ENCODE data around the gene CADPS.

CADPS gene

DNA sequence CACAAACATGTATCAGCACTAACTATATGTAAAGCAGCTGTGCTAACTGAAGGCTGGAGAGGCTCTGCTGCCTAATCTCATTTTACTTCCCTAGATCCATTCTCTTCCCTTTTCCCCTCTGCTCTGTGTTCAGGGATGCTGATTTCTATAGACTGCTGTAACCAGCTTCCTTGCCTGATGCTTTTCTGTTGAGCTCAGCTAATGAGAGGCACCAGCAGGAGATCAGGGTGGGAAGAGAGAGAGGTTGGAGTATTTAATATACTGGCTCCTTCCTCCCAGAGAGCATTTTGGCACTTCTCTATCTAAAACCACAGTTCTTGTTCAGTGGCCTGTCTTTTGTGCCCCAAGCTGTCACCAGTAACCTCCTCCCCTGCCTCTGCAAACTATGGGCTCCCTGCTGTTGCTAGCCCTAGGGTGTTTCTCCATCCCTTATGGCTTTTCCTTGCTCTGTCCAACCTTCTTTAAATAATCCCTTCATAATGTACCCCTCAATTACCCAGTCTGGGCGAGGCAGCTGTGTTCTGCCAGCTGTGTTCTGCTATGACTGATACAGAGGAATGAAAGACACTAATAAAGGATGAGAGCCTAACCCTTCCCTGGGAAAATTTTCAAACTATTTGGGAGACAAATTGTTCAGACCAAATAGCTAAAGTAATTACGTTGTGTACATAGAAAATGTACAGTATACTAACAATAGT, 69.5 kb downstream of the CADPS start:
- Mint-ChIP-seq H3K27me3 (peaks cover 2% of the 10 kb centered on the region), H3K27ac (no peak overlapping the region), H3K4me3 (no peak overlapping the region), H3K9me3 (no peaks in the 10 kb centered on the region), H3K4me1 (no peaks in the 10 kb centered on the region), H3K36me3 (ENCODE audit: low read depth) (no peaks in the 10 kb centered on the region)
- DNase-seq: no peak
- ATAC-seq: no peak

- no peak for DNase-seq
- no peak overlapping the region for H3K4me3 Mint-ChIP-seq
- H3K4me1 Mint-ChIP-seq: no peaks in the 10 kb centered on the region
- no peak for ATAC-seq
- no peaks in the 10 kb centered on the region for H3K9me3 Mint-ChIP-seq
- no peaks in the 10 kb centered on the region for H3K36me3 Mint-ChIP-seq (ENCODE audit: low read depth)
- no peak overlapping the region for H3K27ac Mint-ChIP-seq
- H3K27me3 Mint-ChIP-seq: peaks cover 2% of the 10 kb centered on the region
These were observed 70.1 kb downstream of the CADPS start for GRCh38 chr3:62805106-62805505.

DNA sequence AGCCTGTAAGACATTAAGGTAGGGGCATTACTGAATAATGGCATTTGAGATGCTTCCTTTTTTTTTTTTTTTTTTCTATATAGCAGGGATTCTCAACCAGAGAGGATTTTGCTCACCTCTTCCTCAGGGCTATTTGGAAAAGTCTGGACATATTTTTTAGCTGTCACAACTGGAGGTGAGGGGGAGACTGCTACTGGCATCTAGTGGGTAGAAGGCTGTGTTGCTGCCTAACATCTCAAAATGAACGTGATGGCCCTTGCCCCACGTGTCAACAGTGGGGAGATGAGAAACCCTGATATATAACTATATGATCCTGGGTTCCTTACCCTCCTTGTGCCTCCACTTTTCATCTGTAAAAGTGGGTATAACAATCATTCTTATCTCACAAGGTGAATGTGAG, 71.9 kb downstream of the CADPS start:
- ATAC-seq (no peak), DNase-seq (no peak)
- Mint-ChIP-seq H3K4me1 (no peaks in the 10 kb centered on the region), H3K9me3 (no peaks in the 10 kb centered on the region), H3K36me3 (ENCODE audit: low read depth) (no peaks in the 10 kb centered on the region), H3K27me3 (no peaks in the 10 kb centered on the region), H3K27ac (no peak overlapping the region), H3K4me3 (no peak overlapping the region)

DNA sequence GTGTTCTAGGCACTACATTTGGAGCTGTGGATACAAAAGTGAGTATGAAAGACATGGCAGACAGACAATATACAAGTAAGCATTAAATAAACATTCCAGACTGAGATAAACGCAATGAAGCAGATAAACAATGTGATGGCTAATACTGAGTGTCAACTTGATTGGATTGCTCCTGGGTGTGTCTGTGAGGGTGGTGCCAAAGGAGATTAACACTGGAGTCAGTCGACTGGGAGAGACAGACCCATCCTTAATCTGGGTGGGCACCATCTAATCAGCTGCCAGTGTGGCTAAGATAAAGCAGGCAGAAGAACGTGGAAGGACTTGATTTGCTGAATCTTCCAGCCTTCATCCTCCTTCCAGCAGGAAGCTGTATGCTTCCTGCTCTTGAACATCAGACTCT, 77.2 kb downstream of the CADPS start:
- no peak for ATAC-seq

DNA sequence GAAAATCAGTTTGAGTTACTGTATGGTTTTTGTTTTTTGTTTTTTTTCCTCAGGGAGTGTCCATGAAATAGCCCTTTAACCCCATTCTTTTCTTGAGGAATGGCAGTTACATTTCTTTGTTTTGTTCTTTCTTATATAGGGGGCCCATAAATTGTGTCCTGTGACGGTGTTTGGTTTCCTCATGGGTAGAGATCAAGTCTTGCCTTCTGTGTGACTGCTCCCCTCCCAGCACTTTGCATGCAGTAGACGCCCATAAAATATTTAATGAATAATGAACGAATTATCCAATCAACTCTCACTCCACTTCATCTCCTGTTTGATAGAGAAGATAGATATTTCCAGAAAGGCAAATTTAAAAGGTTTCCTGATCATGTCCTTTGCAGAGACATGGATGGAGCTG, 78.1 kb downstream of the CADPS start:
- no peaks in the 10 kb centered on the region for H3K27me3 Mint-ChIP-seq
- H3K4me1 Mint-ChIP-seq: no peaks in the 10 kb centered on the region
- H3K4me3 Mint-ChIP-seq: no peak overlapping the region
- H3K9me3 Mint-ChIP-seq: no peaks in the 10 kb centered on the region
- no peak for ATAC-seq
- DNase-seq: no peak
- no peaks in the 10 kb centered on the region for H3K36me3 Mint-ChIP-seq (ENCODE audit: low read depth)
- H3K27ac Mint-ChIP-seq: no peak overlapping the region

More for the DNA sequence above, 77.2 kb downstream of the CADPS start:
- Mint-ChIP-seq H3K9me3 (no peaks in the 10 kb centered on the region), H3K27ac (no peak overlapping the region), H3K36me3 (ENCODE audit: low read depth) (no peaks in the 10 kb centered on the region), H3K4me1 (no peaks in the 10 kb centered on the region), H3K27me3 (no peaks in the 10 kb centered on the region), H3K4me3 (no peak overlapping the region)
- no peak for DNase-seq

GRCh38 chr3:62795978-62796657, 79.1 kb downstream of the CADPS start:
- no peak for DNase-seq
- no peak overlapping the region for H3K27ac Mint-ChIP-seq
- H3K4me1 Mint-ChIP-seq: no peaks in the 10 kb centered on the region
- no peak overlapping the region for H3K4me3 Mint-ChIP-seq
- H3K27me3 Mint-ChIP-seq: no peaks in the 10 kb centered on the region
- no peak for ATAC-seq
- no peaks in the 10 kb centered on the region for H3K36me3 Mint-ChIP-seq (ENCODE audit: low read depth)
- H3K9me3 Mint-ChIP-seq: no peaks in the 10 kb centered on the region

DNA sequence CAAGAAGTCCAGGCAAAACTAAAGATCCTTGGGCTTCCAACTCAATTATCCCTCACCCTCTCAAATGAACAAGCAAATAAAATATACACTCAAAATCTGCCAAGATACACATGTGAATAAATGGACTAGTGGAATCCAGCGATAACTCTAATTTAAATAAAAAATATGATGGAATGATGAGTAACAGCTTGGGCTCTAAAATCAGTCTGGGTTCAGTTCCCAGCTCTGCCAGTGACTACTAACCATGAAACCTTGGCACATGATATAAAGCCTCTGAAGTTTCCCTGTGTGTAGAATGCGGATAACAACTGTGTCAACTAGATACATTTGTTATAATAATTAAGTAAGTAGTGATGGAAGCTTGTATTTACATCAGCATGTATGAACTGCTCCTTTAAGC, 81.3 kb downstream of the CADPS start:
- H3K36me3 Mint-ChIP-seq (ENCODE audit: low read depth): no peaks in the 10 kb centered on the region
- H3K4me3 Mint-ChIP-seq: no peak overlapping the region
- H3K4me1 Mint-ChIP-seq: no peaks in the 10 kb centered on the region
- H3K27ac Mint-ChIP-seq: no peak overlapping the region
- DNase-seq: no peak
- no peaks in the 10 kb centered on the region for H3K9me3 Mint-ChIP-seq
- no peaks in the 10 kb centered on the region for H3K27me3 Mint-ChIP-seq
- ATAC-seq: no peak

DNA sequence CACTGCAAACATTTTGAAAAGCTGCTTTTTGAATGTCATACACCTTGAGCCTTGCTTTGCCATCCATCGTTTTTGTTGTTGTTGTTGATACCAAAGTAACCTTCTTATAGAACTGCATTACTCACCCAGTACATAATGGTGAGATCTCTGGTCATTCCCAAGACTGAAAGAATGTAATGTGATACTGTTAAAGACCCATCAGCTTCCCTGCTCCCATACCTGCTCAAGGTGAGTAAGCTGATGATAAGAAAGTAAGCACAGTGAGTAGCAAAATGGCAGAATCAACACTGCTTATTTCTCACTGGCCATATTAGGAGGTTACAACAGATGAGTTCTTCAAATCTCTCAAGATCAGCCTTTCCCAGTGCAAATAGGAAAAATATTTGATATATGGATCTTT, 89.8 kb downstream of the CADPS start:
- no peak for ATAC-seq
- Mint-ChIP-seq H3K4me3 (no peak overlapping the region), H3K27me3 (no peaks in the 10 kb centered on the region), H3K9me3 (no peaks in the 10 kb centered on the region), H3K4me1 (no peaks in the 10 kb centered on the region), H3K27ac (no peak overlapping the region), H3K36me3 (ENCODE audit: low read depth) (no peaks in the 10 kb centered on the region)
- no peak for DNase-seq

DNA sequence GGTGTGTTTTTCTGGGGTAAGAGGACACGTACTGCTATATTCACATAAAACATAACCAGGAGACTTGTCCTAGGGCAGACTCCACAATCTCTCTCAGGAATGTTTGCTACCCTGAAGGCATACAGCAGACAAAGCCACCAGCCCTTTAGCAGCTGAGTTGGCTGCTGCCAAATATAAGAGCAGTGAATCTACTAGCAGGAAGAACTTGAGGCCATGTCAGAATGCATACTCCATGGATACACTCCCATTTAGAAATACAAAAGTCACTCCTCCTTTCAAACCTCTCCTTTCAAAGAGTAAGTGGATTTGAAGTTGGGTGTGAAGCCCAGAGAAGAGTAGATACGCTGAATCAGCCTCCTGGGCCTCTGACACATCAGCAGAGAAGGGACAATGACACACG, 94.1 kb downstream of the CADPS start:
- Mint-ChIP-seq H3K4me3 (no peak overlapping the region), H3K9me3 (peaks cover 3% of the 10 kb centered on the region), H3K36me3 (ENCODE audit: low read depth) (no peaks in the 10 kb centered on the region)

GRCh38 chr3:62777674-62778073, 97.5 kb downstream of the CADPS start:
- H3K27ac Mint-ChIP-seq: no peak overlapping the region
- no peak overlapping the region for H3K4me3 Mint-ChIP-seq
- H3K4me1 Mint-ChIP-seq: no peaks in the 10 kb centered on the region
- DNase-seq (no peak), ATAC-seq (no peak)
- no peaks in the 10 kb centered on the region for H3K27me3 Mint-ChIP-seq
- peaks cover 6% of the 10 kb centered on the region for H3K9me3 Mint-ChIP-seq
- no peaks in the 10 kb centered on the region for H3K36me3 Mint-ChIP-seq (ENCODE audit: low read depth)

More for the DNA sequence above, 94.1 kb downstream of the CADPS start:
- ATAC-seq (no peak), DNase-seq (no peak)
- Mint-ChIP-seq H3K27me3 (no peaks in the 10 kb centered on the region), H3K27ac (no peak overlapping the region), H3K4me1 (no peaks in the 10 kb centered on the region)

DNA sequence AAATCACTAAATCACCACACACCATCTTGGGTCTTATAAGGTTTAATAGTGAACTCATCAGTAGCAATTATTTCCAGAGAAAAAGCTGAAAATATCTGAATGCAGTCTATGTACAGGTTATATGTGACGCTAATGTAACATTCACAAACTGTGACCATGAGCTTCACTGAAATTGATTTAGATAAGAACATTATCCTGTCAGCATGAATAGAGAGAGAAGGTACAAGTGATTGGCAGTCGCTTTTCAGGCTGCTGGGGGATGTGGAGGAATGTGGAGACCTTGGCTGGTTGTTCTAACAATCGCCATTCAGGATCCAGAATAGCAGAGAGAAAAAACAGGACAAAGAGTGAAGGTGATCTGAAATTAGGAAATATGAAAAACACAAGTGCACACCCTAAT, 98.1 kb downstream of the CADPS start:
- Mint-ChIP-seq H3K27ac (no peak overlapping the region), H3K4me1 (no peaks in the 10 kb centered on the region), H3K9me3 (peaks cover 6% of the 10 kb centered on the region), H3K4me3 (no peak overlapping the region), H3K36me3 (ENCODE audit: low read depth) (no peaks in the 10 kb centered on the region), H3K27me3 (no peaks in the 10 kb centered on the region)
- ATAC-seq: no peak
- DNase-seq: no peak

GRCh38 chr3:62774221-62774620, 101.0 kb downstream of the CADPS start:
- Mint-ChIP-seq H3K9me3 (peaks cover 14% of the 10 kb centered on the region), H3K4me3 (no peak overlapping the region), H3K27ac (no peak overlapping the region), H3K27me3 (peaks cover 2% of the 10 kb centered on the region), H3K4me1 (no peaks in the 10 kb centered on the region), H3K36me3 (ENCODE audit: low read depth) (no peaks in the 10 kb centered on the region)
- no peak for ATAC-seq
- DNase-seq: no peak

- no peaks in the 10 kb centered on the region for H3K4me1 Mint-ChIP-seq
- DNase-seq: no peak
- no peak for ATAC-seq
- no peak overlapping the region for H3K4me3 Mint-ChIP-seq
- H3K9me3 Mint-ChIP-seq: peaks cover 11% of the 10 kb centered on the region
- no peaks in the 10 kb centered on the region for H3K36me3 Mint-ChIP-seq (ENCODE audit: low read depth)
- peaks cover 2% of the 10 kb centered on the region for H3K27me3 Mint-ChIP-seq
- H3K27ac Mint-ChIP-seq: no peak overlapping the region
These were observed 103.7 kb downstream of the CADPS start for GRCh38 chr3:62771331-62772072.

DNA sequence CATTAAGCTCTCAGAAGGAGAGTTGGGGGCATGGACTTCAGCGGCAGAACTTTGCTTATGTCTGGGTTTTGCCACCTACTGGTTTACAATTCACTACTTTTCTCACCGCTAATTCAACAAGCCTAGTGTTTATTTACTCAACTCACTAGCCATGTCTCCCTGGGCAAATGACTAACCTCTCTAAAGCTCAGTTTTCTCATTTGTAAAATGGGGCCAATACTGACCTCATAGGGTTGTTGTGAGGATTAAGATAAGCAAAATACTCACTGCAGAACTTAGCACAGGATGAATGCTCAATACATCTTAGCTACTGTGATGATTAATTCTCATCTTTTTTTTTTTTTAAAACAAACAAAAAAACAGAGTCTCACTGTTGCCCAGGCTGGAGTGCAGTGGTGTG, 106.3 kb downstream of the CADPS start:
- DNase-seq (no peak), ATAC-seq (no peak)
- H3K27ac Mint-ChIP-seq: no peak overlapping the region
- no peaks in the 10 kb centered on the region for H3K4me1 Mint-ChIP-seq
- H3K36me3 Mint-ChIP-seq (ENCODE audit: low read depth): no peaks in the 10 kb centered on the region
- no peak overlapping the region for H3K4me3 Mint-ChIP-seq
- peaks cover 8% of the 10 kb centered on the region for H3K9me3 Mint-ChIP-seq
- H3K27me3 Mint-ChIP-seq: peaks cover 2% of the 10 kb centered on the region

DNA sequence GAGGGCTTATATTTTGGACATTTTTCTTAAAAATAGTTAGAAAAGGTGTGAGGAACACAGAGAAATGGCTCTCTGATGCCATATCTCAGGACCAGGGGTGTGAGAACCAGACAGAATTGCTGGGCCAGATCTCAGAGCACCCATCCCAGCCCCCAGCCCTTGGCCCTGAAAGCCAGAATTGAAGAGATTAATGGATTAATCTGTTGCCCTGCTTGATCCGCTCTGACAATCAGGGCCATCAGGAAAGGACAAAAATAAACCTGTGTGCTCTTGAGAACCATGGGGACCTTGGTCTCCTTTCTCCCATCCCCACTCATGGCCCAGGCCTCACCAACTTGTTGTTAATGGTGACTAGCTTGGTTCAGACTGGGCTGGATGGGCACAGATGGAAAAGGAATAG, 113.5 kb downstream of the CADPS start:
- no peak for DNase-seq
- Mint-ChIP-seq H3K4me3 (no peak overlapping the region), H3K27ac (no peak overlapping the region), H3K9me3 (peaks cover 5% of the 10 kb centered on the region), H3K27me3 (no peaks in the 10 kb centered on the region), H3K4me1 (no peaks in the 10 kb centered on the region), H3K36me3 (ENCODE audit: low read depth) (no peaks in the 10 kb centered on the region)
- no peak for ATAC-seq

Measured in activated naive CD8-positive, alpha-beta T cell treated with anti-CD3 and anti-CD28 coated beads, Interleukin-2, amount 50 U/mL, for 24 hours (primary cell).